Muscle layer of duodenum (tissue), 2 donors: ENCODE measurements around the gene NT5C1B.

ENCODE experiments used
- H3K27ac ChIP-seq: one replicate; pipeline ENCODE4 v1.7.0; 2013; ENCODE audit warnings: mild to moderate bottlenecking, low read length
- H3K27me3 ChIP-seq: one replicate; pipeline ENCODE4 v1.7.0; 2013; ENCODE audit warnings: low read depth, mild to moderate bottlenecking, control low read depth, low read length
- H3K36me3 ChIP-seq, 2 donors: one replicate each; pipeline ENCODE4 v1.7.0; 2013; ENCODE audit warnings: low read length in 2 of 2, control low read depth in 1 of 2, mild to moderate bottlenecking in 1 of 2; ENCODE audit not compliant: insufficient read depth in 2 of 2, control insufficient read depth in 1 of 2
- H3K4me1 ChIP-seq, 2 donors: one replicate each; pipeline ENCODE4 v1.7.0; 2013; ENCODE audit warnings: low read length in 2 of 2, mild to moderate bottlenecking in 2 of 2, control low read depth in 1 of 2, moderate library complexity in 1 of 2; ENCODE audit not compliant: insufficient read depth in 2 of 2, control insufficient read depth in 1 of 2
- H3K4me3 ChIP-seq, 2 donors: one replicate each; pipeline ENCODE4 v1.7.0; 2013; ENCODE audit warnings: low read length in 2 of 2, low read depth in 1 of 2, mild to moderate bottlenecking in 1 of 2
- H3K9me3 ChIP-seq, 2 donors: one replicate each; pipeline ENCODE4 v1.7.0; 2013; ENCODE audit warnings: low read length in 2 of 2, control low read depth in 1 of 2, mild to moderate bottlenecking in 1 of 2; ENCODE audit not compliant: control insufficient read depth in 1 of 2
- donor health status: healthy.

The NT5C1B gene

GRCh38 chr2:18580606-18581005 is 8.8 kb downstream of the NT5C1B start:
- Histone ChIP-seq H3K36me3 (no peaks in the 10 kb centered on the region), H3K27me3 (no peaks in the 10 kb centered on the region), H3K27ac (no peak overlapping the region), H3K4me3 (no peak overlapping the region), H3K4me1 (no peaks in the 10 kb centered on the region), H3K9me3 (peaks cover 0 to 2% of the 10 kb centered on the region in 2 donors)

GRCh38 chr2:18578033-18578432 is 11.3 kb downstream of the NT5C1B start:
- Histone ChIP-seq H3K4me1 (no peaks in the 10 kb centered on the region), H3K27ac (no peak overlapping the region), H3K36me3 (no peaks in the 10 kb centered on the region), H3K27me3 (no peaks in the 10 kb centered on the region), H3K9me3 (peaks cover 0 to 2% of the 10 kb centered on the region in 2 donors), H3K4me3 (no peak overlapping the region)

GRCh38 chr2:18566145-18566769 is 23.1 kb downstream of the NT5C1B start:
- peaks cover 0 to 5% of the 10 kb centered on the region in 2 donors for H3K9me3 ChIP-seq
- no peaks in the 10 kb centered on the region for H3K27me3 ChIP-seq
- no peaks in the 10 kb centered on the region for H3K4me1 ChIP-seq
- no peak overlapping the region for H3K4me3 ChIP-seq
- no peaks in the 10 kb centered on the region for H3K36me3 ChIP-seq
- H3K27ac ChIP-seq, result no peak overlapping the region

- peaks cover 8 to 27% of the 10 kb centered on the region in 2 donors for H3K4me1 ChIP-seq
- peak overlapping the region; percentile 95 for H3K27ac ChIP-seq
- H3K9me3 ChIP-seq, result peaks cover 0 to 5% of the 10 kb centered on the region in 2 donors
- H3K4me3 ChIP-seq, result peak overlapping the region; percentile 74 to 83
- H3K27me3 ChIP-seq, result no peaks in the 10 kb centered on the region
- no peaks in the 10 kb centered on the region for H3K36me3 ChIP-seq
Observed at GRCh38 chr2:18560797-18561085, 28.6 kb downstream of the NT5C1B start.

GRCh38 chr2:18560031-18560796 is 29.2 kb downstream of the NT5C1B start, which contains the start of gene RDH14:
Gene RDH14, minus strand, starts transcription at chr2:18560653. Its CDS starts 81 bp downstream, at chr2:18560572.
- H3K36me3 ChIP-seq, result peaks cover 4 to 5% of the 10 kb centered on the region in 2 donors
- H3K27me3 ChIP-seq, result no peaks in the 10 kb centered on the region
- peak within 1 kb of the TSS; percentile 74 to 83 for H3K4me3 ChIP-seq
- peaks cover 8 to 27% of the 10 kb centered on the region in 2 donors for H3K4me1 ChIP-seq
- peaks cover 0 to 5% of the 10 kb centered on the region in 2 donors for H3K9me3 ChIP-seq
- H3K27ac ChIP-seq, result peak within 1 kb of the TSS; percentile 95

- Histone ChIP-seq H3K27me3 (no peaks in the 10 kb centered on the region), H3K36me3 (peaks cover 7 to 8% of the 10 kb centered on the region in 2 donors), H3K4me1 (peaks cover 8 to 27% of the 10 kb centered on the region in 2 donors), H3K4me3 (peak overlapping the region; percentile 74 to 83), H3K9me3 (peaks cover 0 to 5% of the 10 kb centered on the region in 2 donors), H3K27ac (peak overlapping the region; percentile 95)
Observed at GRCh38 chr2:18559531-18560030, 29.8 kb downstream of the NT5C1B start.

GRCh38 chr2:18558458-18558857 is 30.9 kb downstream of the NT5C1B start:
- H3K27ac ChIP-seq, result no peak overlapping the region
- H3K9me3 ChIP-seq, result no peaks in the 10 kb centered on the region
- peaks cover 8 to 27% of the 10 kb centered on the region in 2 donors for H3K4me1 ChIP-seq
- peaks cover 7 to 8% of the 10 kb centered on the region in 2 donors for H3K36me3 ChIP-seq
- no peaks in the 10 kb centered on the region for H3K27me3 ChIP-seq
- H3K4me3 ChIP-seq, result no peak overlapping the region

GRCh38 chr2:18557121-18557520 is 32.2 kb downstream of the NT5C1B start:
- Histone ChIP-seq H3K36me3 (peaks cover 7 to 8% of the 10 kb centered on the region in 2 donors), H3K4me3 (no peak overlapping the region), H3K27me3 (no peaks in the 10 kb centered on the region), H3K4me1 (peaks cover 8 to 27% of the 10 kb centered on the region in 2 donors), H3K9me3 (no peaks in the 10 kb centered on the region), H3K27ac (no peak overlapping the region)

DNA sequence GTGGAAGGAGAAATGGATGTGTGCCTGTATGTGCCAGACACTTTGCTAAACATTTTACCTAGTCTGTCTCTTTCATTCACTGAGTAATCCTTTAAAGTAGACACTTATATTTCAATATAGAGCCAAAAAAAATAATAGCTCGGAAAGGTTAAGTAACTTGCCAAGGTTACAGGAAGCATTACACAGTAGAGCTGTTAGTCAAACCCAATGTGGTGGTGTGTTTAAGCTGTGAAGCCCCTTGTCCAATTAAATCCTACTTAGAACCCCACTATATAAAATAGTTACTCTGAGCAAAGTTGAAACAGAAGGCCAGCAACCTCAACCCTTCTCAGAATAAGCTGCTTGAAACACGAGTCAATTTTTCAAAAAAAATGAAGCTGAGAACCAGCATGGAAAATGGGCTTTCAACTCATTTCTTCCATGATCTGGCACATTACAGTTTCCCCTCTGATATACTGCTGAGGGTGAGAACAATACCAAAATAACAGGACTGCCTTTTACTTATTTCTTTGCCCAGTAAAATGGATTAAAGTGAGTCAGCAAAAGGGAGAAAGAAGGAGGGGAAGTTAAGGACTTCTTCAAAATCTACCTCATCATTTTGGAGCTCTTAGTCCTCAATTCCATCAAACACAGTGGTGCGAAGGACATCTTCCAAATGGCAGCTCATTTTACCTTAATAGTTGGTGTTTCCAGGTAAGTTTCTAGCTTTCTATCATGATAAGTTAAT is 36.9 kb downstream of the NT5C1B start:
- H3K27me3 ChIP-seq, result no peaks in the 10 kb centered on the region
- H3K4me1 ChIP-seq, result peaks cover 0 to 6% of the 10 kb centered on the region in 2 donors
- H3K4me3 ChIP-seq, result no peak overlapping the region
- H3K27ac ChIP-seq, result no peak overlapping the region
- no peaks in the 10 kb centered on the region for H3K9me3 ChIP-seq
- peaks cover 7 to 8% of the 10 kb centered on the region in 2 donors for H3K36me3 ChIP-seq

DNA sequence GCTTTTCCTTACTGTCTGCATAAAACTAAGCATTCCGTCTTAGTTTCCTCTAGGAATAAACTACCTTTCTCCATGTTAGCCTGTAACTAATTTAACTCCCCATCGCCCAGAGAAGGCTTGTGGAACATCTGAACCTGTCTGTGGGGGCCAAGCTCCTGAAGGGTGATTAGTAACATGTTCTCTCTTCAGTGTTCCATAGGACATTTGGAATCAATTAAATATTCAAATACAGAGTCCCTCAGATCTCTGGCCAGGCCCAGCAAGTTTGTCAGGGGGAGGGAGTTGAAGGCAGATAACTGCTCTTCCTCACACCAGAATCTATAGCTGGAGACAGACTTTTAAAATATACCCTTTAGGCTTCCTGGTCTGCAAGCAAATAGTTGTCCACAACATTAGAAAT is 37.7 kb downstream of the NT5C1B start:
- Histone ChIP-seq H3K9me3 (no peaks in the 10 kb centered on the region), H3K4me1 (peaks cover 0 to 3% of the 10 kb centered on the region in 2 donors), H3K27me3 (no peaks in the 10 kb centered on the region), H3K36me3 (peaks cover 7 to 8% of the 10 kb centered on the region in 2 donors), H3K4me3 (no peak overlapping the region), H3K27ac (no peak overlapping the region)

- Histone ChIP-seq H3K9me3 (no peaks in the 10 kb centered on the region), H3K27ac (no peak overlapping the region), H3K4me1 (peaks cover 0 to 7% of the 10 kb centered on the region in 2 donors), H3K27me3 (no peaks in the 10 kb centered on the region), H3K36me3 (peaks cover 7 to 8% of the 10 kb centered on the region in 2 donors), H3K4me3 (no peak overlapping the region)
Observed at GRCh38 chr2:18551169-18551568, 38.2 kb downstream of the NT5C1B start.
